Effector memory CD8-positive, alpha-beta T cell (primary cell): ENCODE data around the gene NMBR.
"Not testable (repeated sequence)": the region's sequence is repeated elsewhere in the genome, so short reads cannot be mapped to it uniquely, and the experiment has no call there.

ENCODE experiments used
- ATAC-seq: fragments of 150-1000 bp; cut with Tn5 transposase; replicated peaks from 2 replicates; pipeline ENCODE4 v1.10.0; 2021; ENCODE audit warnings: mild to moderate bottlenecking, moderate library complexity
- DNase-seq, 3 experiments: peaks; one replicate each; pipeline ENCODE4 v3.0.0; 2021
- H3K27ac Mint-ChIP-seq, 2 donors: one replicate each; pipeline ENCODE4 v1.8.0; 2022; ENCODE audit warnings: mild to moderate bottlenecking in 2 of 2, mixed read lengths in 2 of 2, moderate library complexity in 2 of 2
- H3K27me3 Mint-ChIP-seq, 2 donors: one replicate each; pipeline ENCODE4 v1.8.0; 2022; ENCODE audit warnings: mixed read lengths in 2 of 2
- H3K36me3 Mint-ChIP-seq: one replicate; pipeline ENCODE4 v1.8.0; 2022; ENCODE audit warnings: mild to moderate bottlenecking, moderate library complexity, mixed read lengths; ENCODE audit not compliant: insufficient read depth
- H3K4me1 Mint-ChIP-seq, 2 donors: one replicate each; pipeline ENCODE4 v1.8.0; 2022; ENCODE audit warnings: low read depth in 2 of 2, mixed read lengths in 2 of 2
- H3K4me3 Mint-ChIP-seq, 2 donors: one replicate each; pipeline ENCODE4 v1.8.0; 2022; ENCODE audit warnings: mild to moderate bottlenecking in 2 of 2, mixed read lengths in 2 of 2, moderate library complexity in 2 of 2
- H3K9me3 Mint-ChIP-seq, 2 donors: one replicate each; pipeline ENCODE4 v1.8.0; 2022; ENCODE audit warnings: mixed read lengths in 2 of 2

The NMBR gene

GRCh38 chr6:142075516-142076101 lies 71.3 kb downstream of the NMBR start:
- peaks cover 5% of the 10 kb centered on the region in 2 donors for H3K4me1 Mint-ChIP-seq
- H3K4me3 Mint-ChIP-seq, result no peak overlapping the region
- no peaks in the 10 kb centered on the region for H3K36me3 Mint-ChIP-seq
- DNase-seq (no peak), ATAC-seq (peak; percentile 53)
- peaks cover 0 to 3% of the 10 kb centered on the region in 2 donors for H3K9me3 Mint-ChIP-seq
- no peak overlapping the region for H3K27ac Mint-ChIP-seq
- peaks cover 10 to 21% of the 10 kb centered on the region in 2 donors for H3K27me3 Mint-ChIP-seq

GRCh38 chr6:142074516-142074915 lies 72.4 kb downstream of the NMBR start:
- no peak for ATAC-seq
- H3K27ac Mint-ChIP-seq, result no peak overlapping the region

DNA sequence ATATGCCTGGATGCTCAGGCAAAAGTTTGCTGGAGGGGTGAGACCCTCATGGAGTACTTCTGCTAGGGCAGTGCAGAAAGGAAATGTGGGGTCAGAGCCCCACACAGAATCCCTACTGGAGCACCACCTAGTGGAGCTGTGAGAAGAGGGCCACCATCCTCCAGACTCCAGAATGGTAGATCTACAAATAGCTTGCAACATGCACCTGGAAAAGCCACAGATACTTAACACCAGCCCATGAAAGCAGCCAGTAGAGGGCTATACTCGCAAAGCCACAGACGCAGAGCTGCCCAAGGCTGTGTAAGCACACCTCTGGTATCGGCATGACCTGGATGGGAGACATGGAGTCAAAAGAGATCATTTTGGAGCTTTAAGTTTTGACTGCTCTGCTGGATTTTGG lies 74.9 kb downstream of the NMBR start:
- no peak overlapping the region for H3K27ac Mint-ChIP-seq
- peaks cover 10 to 21% of the 10 kb centered on the region in 2 donors for H3K27me3 Mint-ChIP-seq
- no peak overlapping the region for H3K4me3 Mint-ChIP-seq
- ATAC-seq (no peak), DNase-seq (no peak)
- peaks cover 0 to 3% of the 10 kb centered on the region in 2 donors for H3K9me3 Mint-ChIP-seq
- H3K4me1 Mint-ChIP-seq, result peaks cover 5% of the 10 kb centered on the region in 2 donors
- no peaks in the 10 kb centered on the region for H3K36me3 Mint-ChIP-seq

More at GRCh38 chr6:142074516-142074915, 72.4 kb downstream of the NMBR start:
- peaks cover 10 to 21% of the 10 kb centered on the region in 2 donors for H3K27me3 Mint-ChIP-seq
- peaks cover 0 to 3% of the 10 kb centered on the region in 2 donors for H3K9me3 Mint-ChIP-seq
- no peak for DNase-seq
- H3K36me3 Mint-ChIP-seq, result no peaks in the 10 kb centered on the region
- H3K4me1 Mint-ChIP-seq, result peaks cover 5% of the 10 kb centered on the region in 2 donors
- no peak overlapping the region for H3K4me3 Mint-ChIP-seq

GRCh38 chr6:142068416-142068815 lies 78.5 kb downstream of the NMBR start:
- H3K36me3 Mint-ChIP-seq, result no peaks in the 10 kb centered on the region
- peaks cover 0 to 3% of the 10 kb centered on the region in 2 donors for H3K9me3 Mint-ChIP-seq
- DNase-seq, result no peak
- H3K4me1 Mint-ChIP-seq, result no peaks in the 10 kb centered on the region
- H3K27me3 Mint-ChIP-seq, result peaks cover 18 to 28% of the 10 kb centered on the region in 2 donors
- no peak overlapping the region for H3K4me3 Mint-ChIP-seq
- no peak overlapping the region for H3K27ac Mint-ChIP-seq
- ATAC-seq, result no peak

DNA sequence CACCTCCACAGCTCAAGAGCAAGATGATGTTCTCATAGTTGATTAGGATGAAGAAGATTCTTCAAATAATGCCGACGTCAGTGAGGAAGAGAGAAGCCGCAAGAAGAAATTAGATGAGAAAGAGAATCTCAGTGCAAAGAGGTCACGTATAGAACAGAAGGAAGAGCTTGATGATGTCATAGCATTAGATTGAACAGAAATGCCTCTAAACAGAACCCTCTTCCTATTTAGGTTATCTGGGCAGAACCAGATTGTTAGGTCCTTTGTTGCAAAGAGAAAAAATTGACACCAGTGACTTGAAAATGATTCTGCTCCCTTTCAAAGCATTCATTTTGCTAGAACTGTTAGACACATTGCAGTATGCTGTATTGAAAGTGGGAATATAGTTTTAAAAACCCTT lies 84.1 kb downstream of the NMBR start:
- not testable (repeated sequence) for ATAC-seq, DNase-seq, H3K36me3 Mint-ChIP-seq, H3K4me1 Mint-ChIP-seq, H3K9me3 Mint-ChIP-seq, H3K27me3 Mint-ChIP-seq, H3K4me3 Mint-ChIP-seq
- peak overlapping the region in 1 of 2 donors; percentile 57 for H3K27ac Mint-ChIP-seq

GRCh38 chr6:142058551-142059290 lies 88.2 kb downstream of the NMBR start:
- no peak for ATAC-seq
- H3K9me3 Mint-ChIP-seq, result no peaks in the 10 kb centered on the region
- no peaks in the 10 kb centered on the region for H3K4me1 Mint-ChIP-seq
- no peak overlapping the region for H3K4me3 Mint-ChIP-seq
- H3K27me3 Mint-ChIP-seq, result peaks cover 0 to 4% of the 10 kb centered on the region in 2 donors
- H3K36me3 Mint-ChIP-seq, result no peaks in the 10 kb centered on the region
- no peak for DNase-seq
- no peak overlapping the region for H3K27ac Mint-ChIP-seq

DNA sequence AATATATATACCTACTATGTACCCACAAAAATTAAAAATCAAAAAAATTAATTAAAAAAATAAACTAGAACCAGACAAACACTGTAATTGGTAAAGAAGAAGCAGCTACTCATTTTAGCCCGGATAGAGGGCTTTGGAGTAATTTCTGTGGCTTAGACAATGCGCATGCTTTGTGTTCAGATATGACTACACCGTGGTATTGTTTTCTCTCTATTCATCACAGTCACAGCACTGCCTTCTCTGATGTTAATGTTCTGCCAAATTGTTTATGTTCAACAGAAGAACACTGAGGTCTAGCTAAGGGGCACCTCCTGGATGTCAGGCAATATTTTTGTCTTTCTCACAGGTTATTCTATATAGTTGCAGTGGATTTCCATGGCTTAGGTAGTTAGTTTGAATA lies 91.7 kb downstream of the NMBR start:
- DNase-seq (no peak), ATAC-seq (no peak)
- H3K27me3 Mint-ChIP-seq, result peaks cover 0 to 7% of the 10 kb centered on the region in 2 donors
- no peak overlapping the region for H3K27ac Mint-ChIP-seq
- H3K9me3 Mint-ChIP-seq, result peaks cover 0 to 14% of the 10 kb centered on the region in 2 donors
- H3K4me1 Mint-ChIP-seq, result no peaks in the 10 kb centered on the region
- H3K4me3 Mint-ChIP-seq, result no peak overlapping the region
- H3K36me3 Mint-ChIP-seq, result no peaks in the 10 kb centered on the region

- Mint-ChIP-seq H3K4me1 (no peaks in the 10 kb centered on the region), H3K9me3 (peaks cover 0 to 18% of the 10 kb centered on the region in 2 donors), H3K27ac (no peak overlapping the region), H3K36me3 (no peaks in the 10 kb centered on the region), H3K4me3 (no peak overlapping the region), H3K27me3 (peaks cover 5 to 7% of the 10 kb centered on the region in 2 donors)
- DNase-seq, result no peak
- ATAC-seq, result no peak
These were observed 95.5 kb downstream of the NMBR start for GRCh38 chr6:142051404-142051803.

DNA sequence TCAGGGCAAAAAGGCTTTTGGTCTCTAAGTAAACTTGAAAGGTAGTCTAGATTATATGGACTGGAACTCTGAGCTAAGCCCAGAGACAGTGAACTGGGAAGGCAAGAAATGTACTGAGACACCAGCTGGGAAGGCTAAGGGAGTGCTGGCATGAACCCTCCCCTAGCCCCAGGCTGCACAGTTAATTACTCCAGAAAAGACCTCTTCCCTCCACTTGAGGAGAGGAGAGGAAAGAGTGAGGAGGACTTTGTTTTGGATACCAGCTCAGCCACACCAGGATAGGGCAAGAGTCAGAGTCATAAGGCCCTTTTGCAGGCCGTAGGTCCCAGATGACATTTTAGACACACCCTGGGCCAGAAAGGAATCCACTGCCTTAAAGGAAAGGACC lies 98.3 kb downstream of the NMBR start:
- Mint-ChIP-seq H3K27ac (no peak overlapping the region), H3K27me3 (peaks cover 8 to 16% of the 10 kb centered on the region in 2 donors), H3K9me3 (peaks cover 0 to 18% of the 10 kb centered on the region in 2 donors), H3K4me3 (no peak overlapping the region), H3K36me3 (no peaks in the 10 kb centered on the region), H3K4me1 (no peaks in the 10 kb centered on the region)
- DNase-seq (no peak), ATAC-seq (no peak)

GRCh38 chr6:142047934-142048592 lies 98.9 kb downstream of the NMBR start:
- no peak for DNase-seq
- no peak for ATAC-seq
- Mint-ChIP-seq H3K27me3 (peaks cover 11 to 22% of the 10 kb centered on the region in 2 donors), H3K36me3 (no peaks in the 10 kb centered on the region), H3K4me1 (no peaks in the 10 kb centered on the region), H3K9me3 (peaks cover 0 to 18% of the 10 kb centered on the region in 2 donors), H3K4me3 (no peak overlapping the region), H3K27ac (no peak overlapping the region)

- no peaks in the 10 kb centered on the region for H3K36me3 Mint-ChIP-seq
- peaks cover 0 to 8% of the 10 kb centered on the region in 2 donors for H3K9me3 Mint-ChIP-seq
- H3K27ac Mint-ChIP-seq, result no peak overlapping the region
- no peak overlapping the region for H3K4me3 Mint-ChIP-seq
- ATAC-seq (no peak), DNase-seq (no peak)
- no peaks in the 10 kb centered on the region for H3K4me1 Mint-ChIP-seq
- peaks cover 16 to 27% of the 10 kb centered on the region in 2 donors for H3K27me3 Mint-ChIP-seq
These were observed 101.3 kb downstream of the NMBR start for GRCh38 chr6:142045380-142046278.

DNA sequence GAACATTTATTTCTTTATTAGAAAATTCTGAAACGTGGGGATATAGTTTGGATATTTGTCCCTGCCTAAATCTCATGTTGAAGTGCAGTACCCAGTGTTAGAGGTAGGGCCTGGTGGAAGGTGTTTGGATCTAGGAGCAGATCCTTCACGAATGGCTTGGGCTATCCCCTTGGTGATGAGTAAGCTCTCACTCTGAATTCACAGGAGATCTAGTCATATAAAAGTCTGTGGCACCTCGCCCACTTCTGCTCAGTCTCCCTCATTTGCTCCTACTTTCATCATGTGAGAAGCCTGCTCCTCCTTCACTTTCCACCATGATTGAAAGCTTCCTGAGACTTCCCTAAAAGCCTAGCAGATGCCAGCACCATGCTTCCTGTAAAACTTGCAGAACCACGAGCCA lies 111.0 kb downstream of the NMBR start:
- no peak overlapping the region for H3K4me3 Mint-ChIP-seq
- peaks cover 0 to 6% of the 10 kb centered on the region in 2 donors for H3K27me3 Mint-ChIP-seq
- H3K4me1 Mint-ChIP-seq, result no peaks in the 10 kb centered on the region
- H3K9me3 Mint-ChIP-seq, result no peaks in the 10 kb centered on the region
- H3K27ac Mint-ChIP-seq, result no peak overlapping the region
- DNase-seq, result no peak
- no peaks in the 10 kb centered on the region for H3K36me3 Mint-ChIP-seq
- no peak for ATAC-seq

DNA sequence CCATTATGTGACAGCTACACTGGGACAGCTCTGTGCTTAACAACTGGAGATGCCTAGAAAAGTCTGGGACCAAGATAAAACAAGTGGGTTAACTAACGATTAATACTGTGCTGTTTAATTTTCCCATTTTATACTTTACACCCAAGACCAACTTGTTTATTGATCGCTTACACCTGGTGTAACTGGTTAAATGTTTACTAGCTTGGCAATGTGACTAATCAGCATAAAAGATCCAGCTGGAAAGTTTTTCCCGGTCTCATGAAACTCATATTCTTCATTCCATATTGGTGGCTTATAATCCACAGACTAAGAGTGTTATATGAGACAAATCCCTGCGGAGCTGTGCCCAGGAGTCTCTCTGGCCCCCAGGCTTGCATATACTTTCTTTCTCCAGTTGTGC lies 115.9 kb downstream of the NMBR start:
- H3K4me3 Mint-ChIP-seq, result no peak overlapping the region
- no peak overlapping the region for H3K27ac Mint-ChIP-seq
- peaks cover 0 to 4% of the 10 kb centered on the region in 2 donors for H3K9me3 Mint-ChIP-seq
- H3K27me3 Mint-ChIP-seq, result peaks cover 6 to 9% of the 10 kb centered on the region in 2 donors
- ATAC-seq (no peak), DNase-seq (no peak)
- H3K4me1 Mint-ChIP-seq, result no peaks in the 10 kb centered on the region
- H3K36me3 Mint-ChIP-seq, result no peaks in the 10 kb centered on the region
